ENCODE measurements around the gene BBS1.

BBS1 gene

DNA sequence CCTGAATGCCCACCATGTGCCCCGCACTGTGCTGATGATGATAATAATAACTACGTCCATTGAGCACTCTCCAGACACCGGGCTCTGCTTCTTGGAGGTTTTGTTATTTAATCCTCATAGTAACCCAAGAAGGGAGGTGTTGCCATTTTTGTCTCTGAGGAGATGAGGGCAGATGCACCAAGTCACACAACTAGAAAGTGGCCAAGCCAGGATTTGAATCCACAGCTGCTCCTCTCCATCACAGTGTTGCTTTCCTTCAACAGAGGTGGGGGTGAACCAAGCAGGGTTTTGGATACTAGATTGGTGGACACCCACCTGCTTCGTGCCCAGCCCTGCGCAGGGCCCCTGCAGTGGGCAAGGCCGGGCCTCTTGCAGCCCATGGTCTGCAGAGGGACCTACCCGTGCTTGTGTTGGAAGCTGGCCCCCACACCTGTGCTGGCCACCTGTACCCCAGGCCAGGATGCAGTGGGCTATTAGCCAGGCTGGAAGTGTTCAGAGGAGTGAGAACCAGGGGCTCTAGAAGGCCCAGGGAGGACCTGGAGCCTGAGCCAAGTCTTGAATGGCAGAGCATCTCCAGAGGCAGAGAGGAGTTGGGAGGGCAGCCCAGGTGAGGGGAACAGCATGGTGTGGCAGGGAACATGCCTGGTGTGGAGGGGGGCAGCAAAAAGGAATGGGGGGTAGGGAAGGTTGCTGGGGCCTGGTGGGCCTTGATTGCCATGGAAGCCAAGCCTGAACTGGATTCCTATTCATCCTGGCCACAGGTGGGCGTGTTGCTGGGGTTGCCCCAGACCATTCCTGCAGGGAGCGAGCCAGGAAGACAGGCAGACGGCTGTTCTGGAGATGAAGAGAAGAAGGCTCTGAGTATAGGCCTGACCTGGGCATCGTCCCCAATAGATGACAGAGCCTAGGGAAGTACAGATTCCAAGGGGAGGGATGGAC lies 32.9 kb upstream of the BBS1 start:
- DNase-seq = no peak

DNA sequence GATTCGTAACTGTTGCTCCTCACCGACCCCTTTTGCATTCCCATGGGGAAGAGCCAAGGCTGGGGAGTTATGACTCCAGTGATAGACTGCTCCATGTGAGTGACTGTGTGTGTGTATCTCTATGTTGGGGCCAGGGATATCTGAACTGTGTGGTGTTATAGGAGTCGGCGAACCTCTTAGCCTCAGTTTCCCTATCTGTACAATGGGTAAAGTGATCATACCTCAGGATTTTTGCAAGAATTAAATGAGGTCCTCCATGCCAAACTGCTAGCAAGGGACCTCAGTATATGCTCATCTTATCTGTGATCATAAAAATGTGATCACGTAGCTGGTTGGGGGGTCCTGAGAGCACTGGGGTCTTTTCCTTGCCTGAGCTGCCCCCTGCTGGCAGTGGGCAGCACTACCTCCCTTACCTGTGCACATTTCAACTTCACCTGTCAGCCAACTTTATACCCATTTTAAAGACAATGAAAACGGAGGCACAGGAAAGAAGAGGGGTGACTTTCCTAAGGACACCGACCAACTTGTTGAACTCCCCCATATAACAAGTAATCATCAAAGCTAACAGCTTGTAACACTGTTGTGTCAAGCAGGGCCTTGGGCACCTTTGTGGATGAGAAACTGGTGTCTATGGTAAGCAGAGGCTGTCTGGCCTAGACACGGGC lies 31.6 kb upstream of the BBS1 start:
- peak in 3 of 6 experiments; percentile 6 to 34 (median 9) for DNase-seq

DNA sequence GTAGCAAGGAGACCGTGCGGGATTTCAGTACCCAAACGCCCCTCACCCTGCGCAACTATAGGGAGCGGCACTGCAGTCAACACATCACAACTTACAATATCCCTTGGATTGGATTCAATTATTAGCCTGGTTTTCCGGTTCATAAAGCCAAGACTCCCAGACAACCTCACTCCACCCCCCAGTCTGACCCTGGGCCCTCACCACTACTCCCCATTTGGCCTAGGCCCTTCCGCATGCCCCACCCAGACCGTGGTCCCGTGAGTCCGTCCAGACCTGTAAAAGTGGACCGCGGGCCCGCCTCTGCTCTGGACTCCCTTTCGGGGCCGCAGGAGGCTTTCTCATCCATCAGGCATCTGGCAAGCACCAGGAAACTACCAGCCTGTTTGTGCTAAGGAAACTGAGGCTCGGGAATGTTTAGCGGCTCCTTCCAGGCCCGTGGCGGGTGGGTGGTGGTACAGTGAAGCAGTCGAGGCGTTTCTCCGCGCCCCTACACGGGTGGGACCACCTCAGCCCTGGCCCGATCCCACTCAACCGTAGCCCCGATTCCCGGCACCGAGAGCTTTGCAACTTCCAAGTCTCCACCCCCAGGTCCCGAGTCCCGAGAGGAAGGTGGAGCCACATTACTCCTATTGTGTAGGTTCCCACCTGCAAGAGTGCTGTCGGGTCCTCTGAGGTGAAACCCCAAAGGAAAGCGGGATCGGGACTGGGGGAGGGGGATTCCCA lies 30.9 kb upstream of the BBS1 start:
- DNase-seq = no peak

DNA sequence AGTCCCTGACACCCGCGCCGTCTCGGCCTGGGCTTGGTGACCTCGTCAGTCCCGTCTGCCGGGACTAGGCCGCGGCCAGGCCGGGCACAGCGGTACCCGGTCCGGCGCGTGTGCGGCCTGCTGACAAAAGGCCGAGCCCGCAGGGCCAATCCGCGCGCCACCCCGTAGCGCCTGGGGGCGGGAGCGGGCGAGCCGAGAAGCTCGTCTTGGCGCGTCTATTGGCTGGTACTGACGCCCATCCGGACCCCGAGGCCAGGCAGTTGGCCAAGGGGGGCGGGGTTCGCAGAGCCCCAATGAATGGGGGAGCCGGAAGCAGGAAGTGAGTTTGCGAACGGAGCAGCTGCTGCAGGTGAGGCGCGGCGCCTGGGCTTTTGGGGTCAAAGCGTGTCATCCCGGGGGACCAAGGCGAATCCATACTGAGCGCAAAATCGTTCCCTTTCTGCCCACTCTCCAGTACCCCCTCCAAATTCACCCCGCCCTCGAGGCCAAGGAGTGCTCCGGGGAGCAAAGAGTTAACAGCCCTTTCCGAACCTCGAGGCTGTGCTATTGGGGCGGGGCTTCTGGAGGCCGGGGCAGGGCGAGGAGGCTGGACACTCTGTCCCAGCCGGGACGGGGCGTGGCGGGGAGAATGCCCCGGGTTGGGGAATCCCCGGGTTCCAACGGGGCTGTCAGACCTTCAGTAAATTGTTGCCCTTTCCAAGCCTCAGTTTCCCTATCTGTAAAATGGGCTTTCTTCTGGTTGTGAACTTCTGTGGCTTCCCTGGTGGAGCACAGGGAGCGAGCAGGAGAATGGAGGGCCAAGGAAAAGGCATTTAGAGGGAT lies 30.1 kb upstream of the BBS1 start, which contains the start of gene DPP3:
TSS of gene DPP3 (plus strand) at position 318 of the 822 bp plus-strand sequence. CDS start 1,767 bp downstream, outside the sequence.
- peak; percentile 88 to 95 (median 92) for DNase-seq

DNA sequence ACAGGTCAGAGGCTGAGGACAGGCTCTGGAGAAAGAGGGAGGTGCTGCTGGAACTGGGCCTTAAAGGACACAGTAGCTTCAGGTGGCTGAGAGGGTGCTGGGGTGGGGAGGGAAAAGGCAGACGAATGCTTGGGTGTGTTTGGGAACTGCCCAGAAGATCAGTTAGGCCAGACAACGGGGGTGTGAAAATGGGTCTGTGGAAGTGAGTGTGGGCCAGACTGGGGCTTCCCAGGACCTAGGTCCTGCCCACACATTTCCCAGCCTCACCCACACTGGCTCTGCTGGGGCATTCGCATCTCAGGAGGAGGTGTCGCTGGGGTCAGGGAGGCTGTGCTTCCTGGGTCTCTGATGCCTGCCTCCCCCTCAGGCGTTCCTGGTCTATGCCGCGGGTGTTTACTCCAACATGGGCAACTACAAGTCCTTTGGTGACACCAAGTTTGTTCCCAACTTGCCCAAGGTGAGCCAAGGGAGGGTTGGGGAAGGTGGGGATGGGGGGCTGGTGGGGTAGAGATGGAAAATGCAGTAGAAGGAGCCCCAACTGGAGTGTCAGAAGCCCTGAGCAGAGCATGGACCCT lies 25.5 kb upstream of the BBS1 start:
- DNase-seq = no peak

DNA sequence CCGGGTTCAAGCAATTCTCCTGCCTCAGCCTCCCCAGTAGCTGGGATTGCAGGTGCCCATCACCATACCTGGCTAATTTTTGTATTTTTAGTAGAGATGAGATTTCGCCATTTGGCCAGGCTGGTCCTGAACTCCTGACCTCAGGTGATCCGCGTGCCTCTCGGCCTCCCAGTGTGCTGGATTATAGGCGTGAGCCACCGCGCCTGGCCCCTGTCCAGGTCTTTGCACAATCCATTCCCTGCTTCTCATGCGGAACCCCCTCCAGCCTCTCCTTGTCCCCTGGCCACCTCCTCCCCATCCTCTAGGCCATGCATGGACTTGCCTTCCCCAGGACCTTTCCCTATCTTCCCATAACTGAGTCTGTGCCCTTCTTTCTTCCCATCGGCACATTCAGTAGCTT lies 21.5 kb upstream of the BBS1 start:
- DNase-seq = no peak

DNA sequence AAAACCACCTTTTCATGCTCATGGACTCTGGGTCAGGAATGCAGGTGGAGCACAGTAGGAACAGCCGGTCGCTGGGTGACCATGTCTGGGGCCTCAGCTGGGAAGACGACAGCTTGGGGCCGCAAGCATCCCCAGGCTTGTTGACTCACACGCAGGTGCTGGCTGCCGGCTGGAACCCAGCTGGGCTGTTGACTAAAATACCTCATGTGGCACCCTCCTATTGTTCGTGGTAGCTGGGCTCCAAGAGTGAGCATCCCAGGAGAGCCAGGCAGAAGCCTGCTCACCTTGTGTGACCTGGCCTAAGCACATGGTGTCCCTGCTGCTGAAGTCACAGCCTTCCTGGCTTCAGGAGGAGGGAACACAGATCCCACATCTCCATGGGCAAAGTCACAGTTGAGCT lies 20.8 kb upstream of the BBS1 start:
- DNase-seq = no peak

DNA sequence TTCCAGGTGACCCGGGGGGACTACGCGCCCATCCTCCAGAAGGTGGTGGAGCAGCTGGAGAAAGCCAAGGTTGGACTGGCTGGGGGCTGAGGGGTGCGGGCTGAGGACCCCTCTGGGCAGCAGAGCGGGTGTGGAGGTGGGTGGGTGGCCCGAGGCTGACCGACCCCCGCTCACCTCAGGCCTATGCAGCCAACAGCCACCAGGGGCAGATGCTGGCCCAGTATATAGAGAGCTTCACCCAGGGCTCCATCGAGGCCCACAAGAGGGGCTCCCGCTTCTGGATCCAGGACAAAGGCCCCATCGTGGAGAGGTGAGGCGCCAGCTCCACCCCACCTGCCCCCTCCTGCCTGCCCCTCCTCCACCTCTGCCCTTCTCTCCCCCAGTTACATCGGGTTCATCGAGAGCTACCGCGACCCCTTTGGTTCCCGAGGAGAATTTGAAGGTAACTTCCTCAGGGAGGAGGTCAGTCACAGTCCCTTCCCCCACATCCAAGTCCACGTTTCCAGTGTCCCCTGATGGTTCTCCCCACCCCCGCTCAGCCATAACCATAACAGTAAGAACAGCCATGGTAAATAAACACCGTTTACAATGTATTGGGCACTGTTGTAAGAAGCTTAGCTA lies 19.0 kb upstream of the BBS1 start:
- DNase-seq = no peak

DNA sequence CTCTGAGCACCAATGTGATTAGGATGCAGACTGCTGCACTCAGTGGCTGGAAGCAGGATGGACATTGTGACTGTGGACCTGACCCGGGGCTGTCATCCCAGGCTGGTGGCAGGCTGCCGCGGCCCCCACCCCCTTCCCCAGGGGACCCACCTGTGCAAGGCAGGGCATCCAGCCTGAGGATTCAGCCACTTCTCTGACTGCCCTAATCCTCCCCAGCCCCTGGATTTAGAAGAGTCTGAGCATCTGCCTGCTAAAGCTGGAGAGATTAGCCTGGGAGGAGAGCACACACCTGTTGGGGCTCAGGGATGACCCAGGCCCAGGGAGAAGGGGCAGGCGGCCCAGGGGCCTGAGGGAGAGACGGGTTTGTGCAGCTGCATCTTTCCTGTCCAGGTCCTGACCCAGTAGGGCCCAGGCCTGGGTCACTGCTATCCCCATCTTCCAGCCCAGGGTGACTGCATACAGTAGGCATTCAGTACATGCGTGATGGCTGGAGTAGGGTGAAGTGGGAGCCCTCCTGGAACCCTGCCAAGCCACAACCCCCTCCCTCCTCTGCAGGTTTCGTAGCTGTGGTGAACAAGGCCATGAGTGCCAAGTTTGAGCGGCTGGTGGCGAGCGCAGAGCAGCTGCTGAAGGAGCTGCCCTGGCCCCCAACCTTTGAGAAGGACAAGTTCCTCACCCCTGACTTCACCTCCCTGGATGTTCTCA lies 18.1 kb upstream of the BBS1 start:
- no peak for DNase-seq

DNA sequence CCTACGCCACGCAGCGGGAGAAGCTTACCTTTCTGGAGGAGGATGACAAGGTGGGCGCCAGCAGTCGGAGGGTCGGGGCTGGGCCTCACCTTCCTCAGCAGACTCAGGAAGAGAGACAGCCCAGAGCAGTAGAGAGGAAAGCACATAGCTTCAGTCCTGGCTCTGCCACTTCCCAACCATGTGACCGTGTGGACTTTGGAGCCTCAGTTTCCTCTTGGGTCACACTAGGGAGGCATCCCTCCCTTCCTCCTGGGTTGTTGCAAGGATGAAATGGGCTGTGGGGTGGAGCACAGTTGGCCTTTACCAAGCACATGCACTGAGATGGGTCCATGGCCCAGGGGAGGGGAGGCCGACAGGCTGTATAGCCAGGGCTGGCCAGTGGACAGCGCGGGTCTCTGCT lies 17.3 kb upstream of the BBS1 start:
- DNase-seq = no peak

DNA sequence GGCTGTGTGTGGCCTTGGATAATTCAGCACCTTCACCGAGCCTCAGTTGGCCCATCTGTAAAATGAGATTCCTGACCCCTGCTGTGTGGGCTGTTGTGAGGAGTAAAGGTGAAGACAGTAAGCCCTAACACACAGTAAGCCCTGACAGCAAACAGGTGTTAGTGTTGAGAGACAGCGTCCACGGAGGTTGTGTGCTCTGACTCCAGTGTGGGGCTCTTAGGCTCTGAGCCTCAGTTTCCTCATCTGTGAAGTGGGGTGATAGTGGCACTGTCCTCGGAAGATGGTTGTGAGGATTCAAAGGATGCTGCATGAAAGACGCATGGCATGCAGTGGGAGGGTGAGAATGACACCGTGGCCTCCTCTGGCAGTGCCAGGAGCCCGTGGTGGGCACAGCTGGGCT lies 16.0 kb upstream of the BBS1 start:
- no peak for DNase-seq

DNA sequence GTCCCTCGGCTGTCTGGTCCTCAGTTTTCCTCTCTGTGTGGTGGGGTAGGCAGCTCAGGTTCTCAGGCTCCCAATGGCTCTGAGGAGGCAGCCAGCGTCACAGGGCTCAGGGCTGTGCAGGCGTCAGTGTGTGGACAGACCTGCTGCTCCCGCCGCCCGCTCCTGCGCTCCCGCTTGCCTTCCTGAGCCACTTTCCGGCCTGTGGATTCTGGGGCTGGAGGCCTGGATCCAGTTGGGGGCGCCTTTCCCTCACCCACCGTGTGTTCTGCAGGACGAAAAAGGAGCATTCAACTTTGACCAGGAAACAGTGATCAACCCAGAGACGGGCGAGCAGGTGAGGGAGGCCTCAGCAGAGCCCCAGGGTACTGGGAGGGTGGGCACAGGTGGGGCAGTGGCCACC lies 15.5 kb upstream of the BBS1 start:
- DNase-seq = no peak

DNA sequence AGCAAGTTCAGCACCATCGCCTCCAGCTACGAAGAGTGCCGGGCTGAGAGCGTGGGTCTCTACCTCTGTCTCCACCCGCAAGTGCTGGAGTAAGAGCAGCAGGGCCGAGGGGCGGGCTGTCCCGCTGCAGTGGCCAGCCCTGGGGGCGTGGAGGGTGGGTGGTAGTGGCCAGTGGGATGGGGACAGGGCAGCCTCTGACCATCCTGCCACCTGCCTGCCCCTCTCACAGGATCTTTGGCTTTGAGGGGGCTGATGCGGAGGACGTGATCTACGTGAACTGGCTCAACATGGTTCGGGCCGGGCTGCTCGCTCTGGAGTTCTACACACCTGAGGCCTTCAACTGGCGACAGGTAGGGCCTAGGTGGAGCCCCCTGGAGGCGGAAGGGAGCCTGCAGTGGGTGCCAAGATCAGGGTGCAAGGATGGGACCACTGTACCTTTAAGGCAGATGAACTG lies 15.0 kb upstream of the BBS1 start:
- DNase-seq = peak in 1 of 6 experiments; percentile 7

DNA sequence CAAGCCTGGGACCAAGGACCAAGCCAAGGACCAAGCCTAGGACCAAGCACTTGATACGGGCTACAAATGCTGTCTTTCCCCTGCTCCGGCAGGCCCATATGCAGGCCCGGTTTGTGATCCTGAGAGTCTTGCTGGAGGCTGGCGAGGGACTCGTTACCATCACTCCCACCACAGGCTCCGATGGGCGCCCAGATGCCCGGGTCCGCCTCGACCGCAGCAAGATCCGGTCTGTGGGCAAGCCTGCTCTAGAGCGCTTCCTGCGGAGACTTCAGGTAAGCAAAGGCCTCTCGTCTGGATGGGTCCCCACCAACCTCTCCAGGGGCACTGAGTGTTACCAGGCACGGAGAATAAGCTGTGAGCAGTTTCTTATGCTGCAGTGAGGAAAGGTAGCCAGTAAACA lies 13.2 kb upstream of the BBS1 start:
- DNase-seq = no peak

DNA sequence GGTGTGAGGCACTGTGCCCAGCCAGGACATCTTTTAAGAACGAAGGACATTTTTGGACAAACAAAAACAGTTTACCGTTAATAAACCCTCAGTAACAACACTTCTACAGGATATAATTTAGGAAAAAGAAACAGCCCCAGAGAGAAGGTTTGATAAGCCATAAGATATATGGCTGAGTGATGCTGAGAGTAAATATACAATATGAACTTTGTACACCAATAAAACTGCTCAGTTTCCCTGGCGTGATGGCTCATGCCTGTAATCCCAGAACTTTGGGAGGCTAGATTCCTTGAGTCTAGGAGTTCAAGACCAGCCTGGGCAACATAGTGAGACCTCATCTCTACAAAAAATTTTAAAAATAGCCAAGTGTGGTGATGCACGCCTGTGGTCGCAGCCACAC lies 11.9 kb upstream of the BBS1 start:
- DNase-seq = no peak

DNA sequence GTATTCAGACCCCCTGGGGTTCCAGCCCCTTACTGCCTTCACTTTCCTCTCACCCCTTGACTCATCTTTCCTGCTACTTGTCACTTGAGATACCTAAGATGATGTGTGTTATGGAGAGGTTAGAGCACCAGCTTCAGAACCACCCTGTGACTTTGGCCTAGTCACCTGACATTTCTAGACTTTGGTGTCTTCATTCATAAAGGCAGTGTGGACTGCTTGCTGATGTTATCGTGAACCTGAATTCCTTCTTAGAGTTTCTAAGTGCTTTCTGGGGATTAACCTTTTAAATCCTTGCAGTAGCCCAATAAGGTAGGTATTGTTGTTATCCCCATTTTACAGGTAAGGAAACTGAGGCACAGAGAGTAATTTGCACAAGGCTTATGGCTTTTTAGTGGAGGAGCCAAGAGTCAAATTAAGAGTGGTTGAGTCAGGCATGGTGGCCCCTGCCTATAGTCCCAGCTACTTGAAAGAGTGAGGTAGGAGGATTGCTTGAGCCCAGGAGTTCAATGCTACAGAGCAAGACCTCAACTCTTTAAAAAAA lies 5.1 kb upstream of the BBS1 start:
- DNase-seq = no peak

DNA sequence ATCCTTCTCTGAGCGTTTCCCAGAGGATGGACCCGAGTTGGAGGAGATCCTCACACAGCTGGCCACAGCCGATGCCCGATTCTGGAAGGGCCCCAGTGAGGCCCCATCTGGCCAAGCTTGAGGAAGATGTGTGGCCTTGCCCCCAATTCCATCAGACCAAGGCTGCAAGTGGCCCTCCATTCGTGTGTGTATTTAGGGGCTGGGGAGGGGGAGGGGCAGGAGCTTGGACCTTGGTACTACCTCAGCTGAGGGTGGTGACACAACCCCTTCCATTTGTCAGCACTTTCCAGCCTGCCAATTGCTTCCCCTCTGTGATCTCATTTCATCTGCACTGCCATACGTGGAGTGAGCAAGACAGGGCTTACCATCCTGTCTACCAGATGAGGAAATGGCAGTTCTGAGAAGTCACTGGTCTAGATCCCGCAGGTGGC lies 1.3 kb upstream of the BBS1 start:
- no peak for DNase-seq

DNA sequence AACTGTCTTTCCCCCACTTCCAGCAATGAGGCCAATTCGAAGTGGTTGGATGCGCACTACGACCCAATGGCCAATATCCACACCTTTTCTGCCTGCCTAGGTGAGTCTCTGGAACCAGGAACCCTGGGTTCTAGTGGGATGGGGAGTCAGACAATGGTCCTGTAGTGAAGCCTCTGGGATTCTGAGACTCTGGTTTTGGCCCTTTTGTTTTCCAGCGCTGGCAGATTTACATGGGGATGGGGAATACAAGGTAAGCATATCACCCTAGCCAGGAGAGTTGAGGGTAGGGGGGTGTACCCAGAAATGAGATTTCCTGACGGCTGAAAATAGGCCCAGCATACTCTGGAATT lies 530 bp downstream of the BBS1 start:
- DNase-seq = no peak

DNA sequence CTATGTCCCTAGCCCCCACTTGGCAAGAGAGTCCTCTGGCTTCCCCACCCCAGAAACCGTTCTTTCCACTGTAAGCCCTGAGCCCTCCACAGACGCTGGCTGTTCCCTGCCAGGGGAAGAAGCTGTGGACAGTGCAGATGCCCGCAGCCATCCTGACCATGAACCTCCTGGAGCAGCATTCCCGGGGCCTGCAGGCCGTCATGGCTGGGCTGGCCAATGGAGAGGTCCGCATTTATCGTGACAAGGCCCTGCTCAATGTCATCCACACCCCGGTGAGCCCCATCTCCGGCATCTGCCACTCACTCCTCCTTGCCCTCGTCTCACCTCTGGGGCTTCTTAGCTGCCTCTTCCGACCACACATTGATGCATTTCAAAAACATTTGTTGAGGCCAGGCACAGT lies 13.2 kb downstream of the BBS1 start:
- DNase-seq = no peak

DNA sequence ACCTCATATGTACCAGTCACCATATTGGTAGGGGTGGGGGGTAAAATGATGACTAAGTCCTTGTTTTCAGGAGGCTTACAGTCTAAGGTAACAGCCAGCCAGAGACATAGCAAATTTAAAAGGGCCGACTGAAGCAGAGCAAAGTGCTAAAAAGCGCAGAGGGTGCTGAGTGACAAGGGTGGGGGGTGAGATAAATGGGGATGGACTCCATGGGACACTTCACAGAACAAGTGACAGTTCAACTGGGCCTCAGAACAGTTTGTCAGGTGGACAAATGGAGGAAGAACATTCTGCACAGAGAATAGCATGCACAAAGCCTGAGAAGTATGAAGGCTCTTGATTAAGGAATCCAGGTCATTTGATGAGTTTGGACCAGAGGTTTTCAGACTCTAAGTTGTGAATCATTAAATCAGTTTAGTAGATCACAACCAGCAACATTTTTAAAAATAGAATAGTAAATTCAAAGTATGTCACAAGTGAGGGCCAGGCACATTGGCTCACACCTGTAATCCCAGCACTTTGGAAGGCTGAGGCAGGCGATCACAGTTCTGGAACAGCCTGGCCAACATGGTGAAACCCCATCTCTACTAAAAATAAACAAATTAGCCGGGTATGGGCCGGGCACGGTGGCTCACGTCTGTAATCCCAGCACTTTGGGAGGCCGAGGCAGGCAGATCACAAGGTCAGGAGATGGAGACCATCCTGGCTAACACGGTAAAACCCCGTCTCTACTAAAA lies 14.0 kb downstream of the BBS1 start:
- DNase-seq = no peak

Measured in stimulated activated naive CD4-positive, alpha-beta T cell (primary cell).